K562 (cell line): Measurements from ENCODE around the gene NTSR1. TPM values are rescaled to one million over a fixed set of nuclear protein-coding genes. Genes with fewer than 3 reads are reported as not detected.
A peak's percentile ranks its signal among the peaks of the same experiment; 100 is the strongest.

Experiments
- ARID1B ChIP-seq: fragments of 450-650 bp; IDR thresholded peaks from 2 replicates; pipeline ENCODE4 v1.6.1; 2016; ENCODE audit warnings: antibody characterized with exemption, mild to moderate bottlenecking, inconsistent platforms
- CBX1 ChIP-seq: sonication (generic); IDR thresholded peaks from 2 replicates; pipeline ENCODE4 v1.6.1; 2016; ENCODE audit warnings: antibody characterized with exemption, low read depth, mild to moderate bottlenecking
- CBX5 ChIP-seq: IDR thresholded peaks from 2 replicates; pipeline ENCODE4 v1.6.1; 2014; ENCODE audit warnings: low read depth, borderline replicate concordance
- E2F5 ChIP-seq: sonication (generic); formaldehyde crosslinking; IDR thresholded peaks from 2 replicates; pipeline ENCODE4 v1.8.0; 2022; ENCODE audit warnings: mild to moderate bottlenecking, missing genetic modification reagents
- ELF1 ChIP-seq: fragments of 200-800 bp; sonication (Bioruptor generic); IDR thresholded peaks from 2 replicates; pipeline ENCODE4 v1.6.1; 2016; ENCODE audit warnings: missing genetic modification characterization, missing compliant biosample characterization
- FOS ChIP-seq: IDR thresholded peaks from 3 replicates; pipeline ENCODE4 v1.6.1; 2011; ENCODE audit not compliant: insufficient read length; ENCODE audit errors: extremely low read depth
- GATA2 ChIP-seq: sonication (generic); formaldehyde crosslinking; IDR thresholded peaks from 2 replicates; pipeline ENCODE4 v1.4.0; 2020; ENCODE audit warnings: mild to moderate bottlenecking, missing genetic modification reagents
- HMG20B ChIP-seq: fragments of 250-450 bp; sonication (Bioruptor Pico); IDR thresholded peaks from 2 replicates; pipeline ENCODE4 v1.5.0; 2021; ENCODE audit warnings: mild to moderate bottlenecking
- HSF4 ChIP-seq: fragments of 250-450 bp; sonication (Bioruptor Pico); IDR thresholded peaks from 2 replicates; pipeline ENCODE4 v2.1.2; 2022; ENCODE audit warnings: mild to moderate bottlenecking, moderate library complexity, borderline replicate concordance
- KLF6 ChIP-seq: fragments of 250-450 bp; sonication (Bioruptor Pico); IDR thresholded peaks from 2 replicates; pipeline ENCODE4 v1.4.0; 2020; ENCODE audit warnings: mild to moderate bottlenecking, moderate library complexity, borderline replicate concordance
- MAFK ChIP-seq: IDR thresholded peaks from 2 replicates; pipeline ENCODE4 v1.6.1; 2011; ENCODE audit warnings: low read length, improper control_type of control experiment
- MNT ChIP-seq, 2 experiments: fragments of 450-650 bp; conservative IDR thresholded peaks; 2 replicates each; pipeline ENCODE4 v1.6.1; 2017; ENCODE audit warnings: mild to moderate bottlenecking in 2 of 2, moderate library complexity in 2 of 2
- NCOA1 ChIP-seq: fragments of 450-650 bp; IDR thresholded peaks from 2 replicates; pipeline ENCODE4 v1.6.1; 2016; ENCODE audit warnings: low read depth
- NEUROD1 ChIP-seq: fragments of 150-350 bp; IDR thresholded peaks from 2 replicates; pipeline ENCODE4 v1.6.1; 2014; ENCODE audit warnings: borderline replicate concordance, low read length, low read depth; ENCODE audit not compliant: partially characterized antibody
- NFIC ChIP-seq: fragments of 450-650 bp; IDR thresholded peaks from 2 replicates; pipeline ENCODE4 v1.6.1; 2017; ENCODE audit warnings: mild to moderate bottlenecking, inconsistent platforms
- NFIX ChIP-seq: fragments of 250-450 bp; sonication (Bioruptor Pico); IDR thresholded peaks from 2 replicates; pipeline ENCODE4 v1.4.0; 2020; ENCODE audit warnings: low read depth, mild to moderate bottlenecking, moderate library complexity
- PCBP2 ChIP-seq: fragments of 200-400 bp; formaldehyde crosslinking; IDR thresholded peaks from 2 replicates; pipeline ENCODE4 v1.6.1; 2018; ENCODE audit warnings: low read length, low read depth, mild to moderate bottlenecking, moderate library complexity; ENCODE audit not compliant: poor library complexity, severe bottlenecking
- PHB ChIP-seq: fragments of 250-450 bp; sonication (Bioruptor Pico); IDR thresholded peaks from 2 replicates; pipeline ENCODE4 v1.5.0; 2021
- PURB ChIP-seq: sonication (generic); formaldehyde crosslinking; IDR thresholded peaks from 2 replicates; pipeline ENCODE4 v1.9.0; 2021; ENCODE audit warnings: low read depth, mild to moderate bottlenecking, missing genetic modification reagents
- SMAD1 ChIP-seq: fragments of 150-350 bp; IDR thresholded peaks from 2 replicates; pipeline ENCODE4 v1.6.1; 2014; ENCODE audit warnings: low read length, low read depth; ENCODE audit not compliant: partially characterized antibody
- TBL1XR1 ChIP-seq, 2 experiments: IDR thresholded peaks; 2 replicates each; pipeline ENCODE4 v1.6.1; 2012; ENCODE audit warnings: improper control_type of control experiment in 2 of 2, low read length in 2 of 2, mild to moderate bottlenecking in 1 of 2
- ZKSCAN3 ChIP-seq: fragments of 250-450 bp; sonication (Bioruptor Pico); IDR thresholded peaks from 2 replicates; pipeline ENCODE4 v1.4.0; 2020
- ZNF143 ChIP-seq: sonication (generic); formaldehyde crosslinking; IDR thresholded peaks from 2 replicates; pipeline ENCODE4 v1.9.0; 2022; ENCODE audit warnings: mild to moderate bottlenecking, missing genetic modification reagents
- polyA plus RNA-seq, 8 experiments: library from polyadenylated mRNA; depleted of rRNA in 4 of 8; stranded (reverse) in 5 of 8; unstranded in 3 of 8; fragments of >200 nt; fragmentation: Nextera tagmentation in 2 of 8; fragmentation: Illumina TruSeq in 1 of 8; extraction: Ambion mirVana in 2 of 8; extraction: Trizol in 1 of 8; gene quantifications; 2 replicates each; pipeline versions ENCODE4 v1.2.1 to v1.2.3, GENCODE V29; 2011 to 2014; ENCODE audit warnings: inconsistent platforms in 1 of 8, missing spikeins in 1 of 8
- total RNA-seq, 7 experiments: library from RNA; depleted of rRNA in 6 of 7; stranded (reverse); fragments of >200 nt in 6 of 7; fragmentation: Illumina TruSeq in 2 of 7; extraction: Trizol in 2 of 7; gene quantifications; 2 replicates each; pipeline versions ENCODE4 v1.2.1 to v1.2.3, GENCODE V29; 2011 to 2021; ENCODE audit warnings: low replicate concordance in 1 of 7
- TF ChIP-seq, protein P1 (sequence below): fragments of 250-450 bp; sonication (Bioruptor Pico); IDR thresholded peaks from 2 replicates; pipeline ENCODE4 v1.8.0; 2022; ENCODE audit warnings: inconsistent platforms
- TF ChIP-seq, protein P2 (sequence below): fragments of 450-650 bp; formaldehyde crosslinking; IDR thresholded peaks from 2 replicates; pipeline ENCODE4 v1.4.0; 2022; ENCODE audit warnings: missing genetic modification characterization

Gene NTSR1
- total and polyA plus RNA-seq, 9 of the 15 experiments (the other 6 are each of a cell fraction or from before 2014, with no cell fraction given), result 0.04 to 0.40 (median 0.13) TPM; not detected in 3

DNA sequence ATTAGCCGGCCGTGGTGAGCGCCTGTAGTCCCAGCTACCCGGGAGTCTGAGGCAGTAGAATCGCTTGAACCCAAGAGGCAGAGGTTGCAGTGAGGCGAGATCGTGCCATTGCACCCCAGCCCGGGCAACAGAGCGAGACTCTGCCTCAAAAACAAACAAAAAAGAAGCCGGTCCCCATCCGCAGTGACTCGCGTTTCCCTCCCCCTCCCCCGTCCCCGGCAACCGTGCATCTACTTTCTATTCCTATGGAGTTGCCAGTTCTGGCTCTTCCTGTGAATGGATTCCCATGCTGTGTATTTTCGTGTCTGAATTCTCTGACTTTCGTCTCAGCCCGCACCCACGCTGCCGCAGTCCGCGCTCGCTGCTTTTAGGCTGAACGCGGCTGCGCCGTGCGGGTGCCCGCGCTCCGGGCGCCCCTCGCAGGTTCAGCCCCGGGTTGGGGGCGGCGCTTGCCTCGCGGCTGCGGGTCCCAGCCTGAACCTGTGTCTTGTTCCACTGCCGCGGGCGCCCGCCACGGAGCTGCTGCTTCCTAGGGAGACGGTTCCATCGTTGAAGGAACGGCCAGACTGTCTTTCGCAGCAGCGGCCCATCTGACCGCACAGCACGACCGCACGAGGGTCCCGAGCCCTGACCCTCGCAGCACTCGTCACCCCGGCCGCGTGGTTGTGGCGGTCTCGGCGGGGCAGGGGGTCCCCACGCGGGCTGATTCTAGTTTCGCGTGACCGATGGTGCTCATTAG is 86.6 kb downstream of the NTSR1 start (continued):
- TF ChIP-seq, protein P1, sequence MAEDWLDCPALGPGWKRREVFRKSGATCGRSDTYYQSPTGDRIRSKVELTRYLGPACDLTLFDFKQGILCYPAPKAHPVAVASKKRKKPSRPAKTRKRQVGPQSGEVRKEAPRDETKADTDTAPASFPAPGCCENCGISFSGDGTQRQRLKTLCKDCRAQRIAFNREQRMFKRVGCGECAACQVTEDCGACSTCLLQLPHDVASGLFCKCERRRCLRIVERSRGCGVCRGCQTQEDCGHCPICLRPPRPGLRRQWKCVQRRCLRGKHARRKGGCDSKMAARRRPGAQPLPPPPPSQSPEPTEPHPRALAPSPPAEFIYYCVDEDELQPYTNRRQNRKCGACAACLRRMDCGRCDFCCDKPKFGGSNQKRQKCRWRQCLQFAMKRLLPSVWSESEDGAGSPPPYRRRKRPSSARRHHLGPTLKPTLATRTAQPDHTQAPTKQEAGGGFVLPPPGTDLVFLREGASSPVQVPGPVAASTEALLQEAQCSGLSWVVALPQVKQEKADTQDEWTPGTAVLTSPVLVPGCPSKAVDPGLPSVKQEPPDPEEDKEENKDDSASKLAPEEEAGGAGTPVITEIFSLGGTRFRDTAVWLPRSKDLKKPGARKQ (CRISPR knock-in tag), result no peak
- TF ChIP-seq NFIC, result no peak; the same call in 1 of the 2 replicates
- TF ChIP-seq ARID1B, result no peak
- TF ChIP-seq MAFK, result no peak
- TF ChIP-seq ZNF143 (CRISPR knock-in tag), result no peak
- no peak for TF ChIP-seq PURB
- no peak for TF ChIP-seq TBL1XR1 (IDR thresholded peaks at IDR 0.05; ENCODE audit: low read length in 2 of 2)
- TF ChIP-seq NEUROD1, result no peak
- TF ChIP-seq PHB (CRISPR knock-in tag), result 0 out of 2 replicates have a peak, but pooled peaks have one; percentile 11
- TF ChIP-seq SMAD1, result no peak
- no peak for TF ChIP-seq KLF6 (CRISPR knock-in tag)
- peak in 1 of 2 experiments; percentile 27; a peak in 1 of 4 replicates for TF ChIP-seq MNT (conservative IDR thresholded peaks at IDR 0.05)
- TF ChIP-seq CBX1, result no peak
- TF ChIP-seq ZKSCAN3 (CRISPR knock-in tag), result no peak
- TF ChIP-seq NFIX (CRISPR knock-in tag), result no peak
- no peak for TF ChIP-seq PCBP2
- no peak for TF ChIP-seq FOS
- TF ChIP-seq E2F5 (CRISPR knock-in tag), result no peak
- TF ChIP-seq GATA2, result no peak; the same call in 1 of the 2 replicates
- TF ChIP-seq NCOA1, result no peak
- TF ChIP-seq HMG20B (CRISPR knock-in tag), result no peak
- TF ChIP-seq, protein P2, sequence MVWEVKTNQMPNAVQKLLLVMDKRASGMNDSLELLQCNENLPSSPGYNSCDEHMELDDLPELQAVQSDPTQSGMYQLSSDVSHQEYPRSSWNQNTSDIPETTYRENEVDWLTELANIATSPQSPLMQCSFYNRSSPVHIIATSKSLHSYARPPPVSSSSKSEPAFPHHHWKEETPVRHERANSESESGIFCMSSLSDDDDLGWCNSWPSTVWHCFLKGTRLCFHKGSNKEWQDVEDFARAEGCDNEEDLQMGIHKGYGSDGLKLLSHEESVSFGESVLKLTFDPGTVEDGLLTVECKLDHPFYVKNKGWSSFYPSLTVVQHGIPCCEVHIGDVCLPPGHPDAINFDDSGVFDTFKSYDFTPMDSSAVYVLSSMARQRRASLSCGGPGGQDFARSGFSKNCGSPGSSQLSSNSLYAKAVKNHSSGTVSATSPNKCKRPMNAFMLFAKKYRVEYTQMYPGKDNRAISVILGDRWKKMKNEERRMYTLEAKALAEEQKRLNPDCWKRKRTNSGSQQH (CRISPR knock-in tag), result no peak
- 0 out of 2 replicates have a peak, but pooled peaks have one; percentile 12 for TF ChIP-seq CBX5
- TF ChIP-seq ELF1 (tag), result no peak
- no peak for TF ChIP-seq HSF4 (CRISPR knock-in tag)
